Inferior parietal cortex (tissue), 1 donor: ENCODE measurements around the gene NKRF.

Source experiments
- DNase-seq: peaks from one replicate; pipeline ENCODE4 v3.0.0-alpha.2; 2016; ENCODE audit errors: extremely low spot score

Gene NKRF

DNA sequence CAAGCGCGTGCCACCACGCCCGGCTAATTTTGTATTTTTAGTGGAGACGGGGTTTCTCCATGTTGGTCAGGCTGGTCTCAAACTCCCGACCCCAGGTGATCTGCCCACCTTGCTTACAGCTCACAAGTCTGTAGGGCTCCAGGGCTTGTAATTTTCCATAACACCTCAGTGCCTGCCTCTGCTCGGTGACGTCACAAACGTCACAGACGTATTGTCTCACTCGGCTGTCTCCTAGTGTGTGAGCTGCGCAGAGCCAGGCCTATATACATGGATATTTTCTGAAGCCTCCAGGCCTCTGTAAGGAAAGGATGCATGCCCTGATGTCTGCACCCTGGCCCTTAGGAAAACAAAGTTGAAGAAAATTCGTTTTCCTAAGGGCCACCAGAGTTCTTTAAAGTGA is 8.6 kb upstream of the NKRF start:
- DNase-seq, result no peak

DNA sequence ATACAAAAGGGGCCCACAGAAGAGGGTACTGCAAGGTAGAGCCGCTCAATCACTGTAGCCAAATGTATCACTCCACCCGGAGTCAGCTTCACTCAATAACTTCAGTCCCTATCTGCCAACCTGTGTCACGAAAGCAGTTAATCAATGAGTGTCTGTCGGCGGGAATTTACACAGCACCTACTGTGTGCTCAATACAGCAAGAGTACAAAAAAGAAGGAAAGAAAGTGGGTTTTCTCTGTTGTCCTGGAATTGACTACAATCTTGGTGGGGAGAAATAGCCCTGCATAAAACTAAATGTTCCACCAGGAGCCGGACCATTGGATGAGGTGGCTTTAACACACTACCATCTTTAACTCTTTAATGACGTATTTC is 780 bp upstream of the NKRF start:
- DNase-seq, result no peak

DNA sequence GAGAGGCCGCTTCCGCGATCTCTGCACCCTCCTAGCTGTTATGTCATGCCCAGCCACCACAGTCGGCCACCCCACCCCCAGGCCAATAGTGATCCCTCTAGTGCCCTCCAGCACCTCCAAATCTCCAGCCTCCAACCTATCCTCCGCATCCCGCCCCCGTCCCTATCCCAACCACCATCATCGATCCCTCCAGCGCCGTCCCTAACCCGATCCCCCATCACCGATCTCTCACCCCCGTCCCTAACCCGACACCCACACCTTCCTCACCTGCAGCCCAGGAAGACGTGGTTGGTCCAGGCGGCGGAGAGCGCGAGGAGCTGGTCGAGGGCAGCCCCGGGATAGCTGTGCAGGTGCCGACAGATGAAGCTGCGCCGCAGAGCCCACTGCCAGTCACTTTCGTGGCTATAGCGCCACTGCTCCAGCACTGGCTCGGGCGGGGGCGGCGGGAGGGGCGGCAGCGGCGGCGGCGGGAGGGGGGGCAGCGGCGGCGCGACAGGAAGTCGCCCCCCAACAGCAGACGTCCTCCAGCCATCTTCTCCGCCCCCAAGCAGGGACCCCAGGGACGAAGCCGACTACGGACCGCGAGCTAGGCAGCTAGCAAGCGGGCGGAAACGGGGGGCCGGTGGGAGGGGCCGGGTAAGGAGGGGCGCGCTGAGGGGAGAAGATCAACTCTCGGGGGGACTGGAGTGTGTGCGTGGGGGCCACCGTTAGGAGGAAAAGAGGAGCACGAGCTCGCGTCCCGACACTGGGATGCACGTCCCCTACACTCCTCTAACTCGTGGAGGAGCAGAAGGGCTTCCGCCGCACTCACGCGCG is 552 bp downstream of the NKRF start:
- DNase-seq, result no peak

- DNase-seq, result no peak
Measured at GRCh38 chrX:119604766-119605463, 1.3 kb downstream of the NKRF start.

DNA sequence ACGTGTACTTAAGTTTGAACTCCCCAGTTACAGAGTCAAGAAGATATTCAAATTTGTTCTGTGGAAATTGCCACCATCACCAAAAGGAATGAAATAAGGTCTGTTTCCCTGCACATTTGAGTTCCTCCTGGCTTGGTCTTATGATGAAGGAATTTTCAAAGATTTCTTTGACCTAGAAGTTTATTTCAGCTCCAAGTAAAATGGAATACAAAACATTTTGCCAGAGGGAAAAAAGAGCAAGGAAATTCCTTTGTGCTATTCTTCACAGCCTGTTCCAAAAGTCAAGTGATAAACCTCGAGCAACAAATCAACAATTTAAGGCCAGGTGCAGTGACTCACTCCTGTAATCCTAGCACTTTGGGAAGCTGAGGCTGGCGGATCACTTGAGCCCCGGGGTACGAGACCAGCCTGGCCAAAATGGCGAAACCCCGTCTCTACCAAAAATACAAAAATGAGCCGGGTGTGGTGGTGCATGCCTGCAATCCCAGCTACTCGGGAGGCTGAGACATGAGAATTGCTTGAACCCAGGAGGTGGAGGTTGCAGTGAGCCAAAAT is 3.4 kb downstream of the NKRF start:
- no peak for DNase-seq

DNA sequence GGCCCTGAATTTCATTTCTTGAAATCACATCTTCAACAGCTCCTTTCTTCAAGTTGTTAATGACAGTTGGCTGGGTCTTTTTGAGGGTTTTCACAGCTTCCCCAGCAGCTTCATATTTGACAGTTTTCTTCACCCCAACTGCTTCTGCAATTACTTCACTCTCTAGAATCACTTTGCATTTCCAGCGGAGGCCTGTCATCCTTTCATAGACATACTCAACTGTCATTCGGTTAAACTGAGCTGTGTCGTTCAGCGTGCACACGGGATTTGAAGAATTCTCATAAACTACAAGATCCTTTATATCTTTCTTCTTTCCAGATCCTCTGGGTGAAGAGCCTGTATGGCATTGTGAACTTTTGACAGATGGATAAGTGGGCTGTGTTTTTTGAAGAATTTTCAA is 16.4 kb downstream of the NKRF start:
- DNase-seq, result no peak

GRCh38 chrX:119583431-119584059 is 22.7 kb downstream of the NKRF start:
- DNase-seq, result no peak

GRCh38 chrX:119579414-119579813 is 26.8 kb downstream of the NKRF start:
- no peak for DNase-seq

DNA sequence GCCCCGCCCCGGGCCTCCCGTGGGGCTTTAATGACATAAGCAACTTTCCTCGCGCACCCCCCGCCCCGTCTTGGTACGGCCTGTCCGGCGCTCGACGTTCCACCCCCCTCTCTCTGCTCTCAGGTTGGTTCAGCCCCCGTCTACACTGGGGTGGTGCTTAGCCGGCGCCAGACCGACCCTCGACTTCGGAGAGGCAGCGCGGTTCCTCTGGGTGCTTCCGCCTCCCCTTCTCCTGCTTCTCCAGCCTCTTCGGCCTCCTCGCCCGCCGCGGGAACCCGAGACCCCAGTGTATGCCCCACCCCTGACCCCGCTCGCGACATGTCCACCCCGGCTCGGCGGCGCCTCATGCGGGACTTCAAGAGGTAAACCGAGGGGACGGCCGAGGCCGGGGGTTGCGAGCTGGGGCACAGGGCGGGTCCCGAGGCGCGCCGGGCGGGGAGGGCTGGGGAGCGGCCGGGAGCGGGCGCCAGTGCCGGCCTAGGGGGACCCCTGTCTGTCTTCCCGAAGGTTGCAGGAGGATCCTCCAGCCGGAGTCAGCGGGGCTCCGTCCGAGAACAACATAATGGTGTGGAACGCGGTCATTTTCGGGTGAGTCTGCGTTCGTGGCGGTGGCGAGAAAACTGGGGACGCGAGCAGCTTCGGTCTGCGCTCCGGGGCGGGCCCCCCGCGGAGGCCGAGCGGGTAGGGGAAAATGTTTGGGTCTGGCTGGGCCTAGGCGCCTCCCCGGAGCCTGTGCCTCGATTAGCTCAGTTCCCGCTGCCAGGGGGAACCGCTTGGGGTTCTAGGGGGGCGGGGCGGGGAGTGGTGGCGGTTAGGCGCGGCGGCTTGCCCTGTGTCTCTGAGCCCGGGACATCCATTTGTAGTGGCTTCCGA is 31.6 kb downstream of the NKRF start, which contains the start of gene UBE2A:
UBE2A (plus strand) TSS at position 170 of the 873 bp plus-strand sequence; CDS start at position 319, 149 bp downstream.
- peak; percentile 46 for DNase-seq

- DNase-seq, result no peak
Measured at GRCh38 chrX:119573840-119574393, 32.3 kb downstream of the NKRF start.

GRCh38 chrX:119573222-119573621 is 33.0 kb downstream of the NKRF start:
- no peak for DNase-seq

- no peak for DNase-seq
Measured at GRCh38 chrX:119570351-119570835, 35.8 kb downstream of the NKRF start.

GRCh38 chrX:119565107-119565663 is 41.0 kb downstream of the NKRF start, which contains the start of gene STEEP1:
TSS of gene STEEP1 (minus strand) at chrX:119565409. CDS start at chrX:119565355, 54 bp downstream.
- DNase-seq, result peak; percentile 88

GRCh38 chrX:119552508-119552907 is 53.7 kb downstream of the NKRF start:
- DNase-seq, result no peak

DNA sequence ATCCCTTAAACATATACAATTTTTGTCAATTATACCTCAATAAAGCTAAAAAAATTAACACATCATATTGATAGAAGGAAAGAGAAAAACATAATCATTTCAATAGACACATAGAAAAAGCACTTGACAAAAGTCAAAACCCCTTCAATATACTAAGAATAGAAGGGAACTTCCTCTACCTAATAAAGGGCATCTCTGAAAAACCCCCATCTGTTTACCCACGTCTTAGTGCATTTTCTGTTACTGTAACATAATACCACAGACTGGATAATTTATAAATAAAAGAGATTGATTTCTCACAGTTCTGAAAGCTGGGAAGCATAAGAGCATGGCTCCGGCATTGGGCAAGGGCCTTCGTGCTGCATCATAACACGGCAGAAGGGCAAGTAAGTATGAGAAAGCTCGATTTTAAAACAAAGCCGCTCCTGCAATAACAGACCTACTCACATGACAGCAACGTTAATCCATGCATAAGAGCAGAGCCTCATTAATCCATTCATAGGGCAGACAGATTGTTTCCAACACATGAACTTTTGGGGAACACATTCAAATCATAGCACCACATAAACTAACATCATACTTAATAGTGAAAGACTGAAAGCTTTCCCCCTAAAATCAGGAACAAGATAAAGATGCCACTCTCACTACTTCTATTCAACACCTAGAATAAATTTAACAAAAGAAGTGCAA is 56.8 kb downstream of the NKRF start:
- no peak for DNase-seq

DNA sequence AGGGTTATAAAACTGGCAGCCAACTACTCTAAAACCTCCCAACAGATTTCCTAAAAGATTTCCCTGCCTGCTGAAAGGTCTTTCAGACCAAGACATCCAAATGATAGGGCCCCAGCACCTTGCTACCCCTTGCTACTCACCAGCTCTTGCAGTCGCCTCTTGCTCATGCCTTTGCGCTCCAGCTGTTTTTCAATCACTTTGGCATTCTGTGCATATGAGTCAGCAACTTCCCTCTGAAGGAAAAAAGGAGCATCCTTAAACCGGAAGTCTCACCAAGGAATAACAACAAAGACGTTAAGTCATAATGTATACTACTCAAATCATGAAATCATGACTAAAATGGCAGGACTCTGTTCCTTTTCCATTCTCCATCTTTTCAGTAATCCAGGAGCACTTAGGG is 65.0 kb downstream of the NKRF start:
- no peak for DNase-seq

DNA sequence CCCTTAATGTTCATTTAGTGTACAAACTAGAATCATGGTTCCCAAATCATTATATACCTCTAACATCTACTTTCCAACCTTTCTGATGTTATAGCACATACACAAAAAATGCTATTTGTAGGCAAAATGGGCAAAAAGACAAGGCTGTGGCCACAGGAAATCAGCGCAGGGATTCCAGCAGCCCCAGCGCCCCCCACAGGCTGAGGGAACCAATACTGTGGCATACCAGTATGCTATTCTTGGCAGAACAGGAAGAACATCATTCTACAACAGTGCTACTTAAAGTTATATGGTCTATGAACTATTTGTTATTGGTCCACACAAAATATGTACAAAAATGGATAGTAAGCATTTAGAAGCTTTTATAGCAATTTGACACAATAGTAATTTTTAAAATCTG is 66.4 kb downstream of the NKRF start:
- DNase-seq, result no peak
